Astrocyte (in vitro differentiated cells and primary cell): ENCODE results near the gene RPRM. TPM values are rescaled to one million over a fixed set of nuclear protein-coding genes. Genes with fewer than 3 reads are reported as not detected.

Source experiments
- DNase-seq: peaks from one replicate; pipeline ENCODE4 v3.0.0-alpha.2; 2010; ENCODE audit warnings: low read depth
- FAIRE-seq: peaks from 2 replicates; lab custom pipeline; 2011; peaks lifted over from hg19 to GRCh38; lab: Jason Lieb, UNC
- H2AFZ ChIP-seq: 2 replicates; pipeline ENCODE4 v1.6.0; 2012; ENCODE audit warnings: low read depth, low read length, inconsistent platforms
- H3K27ac ChIP-seq: 2 replicates; pipeline ENCODE4 v1.5.1; 2011; ENCODE audit warnings: low read depth, low read length, inconsistent platforms
- H3K27me3 ChIP-seq: 2 replicates; pipeline ENCODE4 v1.6.0; 2011; ENCODE audit warnings: low read length, inconsistent platforms; ENCODE audit not compliant: insufficient read depth
- H3K36me3 ChIP-seq: 2 replicates; pipeline ENCODE4 v1.5.1; 2011; ENCODE audit warnings: low read length, inconsistent platforms; ENCODE audit not compliant: insufficient read depth
- H3K4me1 ChIP-seq: 2 replicates; pipeline ENCODE4 v1.5.1; 2011; ENCODE audit warnings: low read length, inconsistent platforms; ENCODE audit not compliant: insufficient read depth
- H3K4me2 ChIP-seq: 2 replicates; pipeline ENCODE4 v1.6.0; 2012; ENCODE audit warnings: low read length, inconsistent platforms
- H3K4me3 ChIP-seq: 2 replicates; pipeline ENCODE4 v1.5.1; 2011; ENCODE audit warnings: low read depth, mild to moderate bottlenecking, low read length, inconsistent platforms; ENCODE audit not compliant: insufficient read depth
- H3K79me2 ChIP-seq: 2 replicates; pipeline ENCODE4 v1.6.0; 2012; ENCODE audit warnings: mild to moderate bottlenecking, low read length, inconsistent platforms; ENCODE audit not compliant: insufficient read depth
- H3K9ac ChIP-seq: 2 replicates; pipeline ENCODE4 v1.6.0; 2012; ENCODE audit warnings: mild to moderate bottlenecking, low read length, inconsistent platforms
- H3K9me3 ChIP-seq: 2 replicates; pipeline ENCODE4 v1.5.1; 2012; ENCODE audit warnings: low read depth, mild to moderate bottlenecking, low read length, inconsistent platforms; ENCODE audit not compliant: insufficient read depth
- H4K20me1 ChIP-seq: 2 replicates; pipeline ENCODE4 v1.6.0; 2012; ENCODE audit warnings: low read length, inconsistent platforms; ENCODE audit not compliant: insufficient read depth
- H3K27ac Mint-ChIP-seq: one replicate; pipeline ENCODE4 v1.8.0; 2021; ENCODE audit warnings: mild to moderate bottlenecking, mixed read lengths; ENCODE audit not compliant: unreplicated experiment
- H3K27me3 Mint-ChIP-seq: one replicate; pipeline ENCODE4 v1.8.0; 2021; ENCODE audit warnings: low read depth, mixed read lengths; ENCODE audit not compliant: unreplicated experiment
- H3K36me3 Mint-ChIP-seq: one replicate; pipeline ENCODE4 v1.8.0; 2021; ENCODE audit warnings: low read depth, mixed read lengths; ENCODE audit not compliant: unreplicated experiment
- H3K4me1 Mint-ChIP-seq: one replicate; pipeline ENCODE4 v1.8.0; 2021; ENCODE audit warnings: low read depth, mixed read lengths; ENCODE audit not compliant: unreplicated experiment
- H3K4me3 Mint-ChIP-seq: one replicate; pipeline ENCODE4 v1.8.0; 2021; ENCODE audit warnings: mild to moderate bottlenecking, moderate library complexity, mixed read lengths; ENCODE audit not compliant: unreplicated experiment
- H3K9me3 Mint-ChIP-seq: one replicate; pipeline ENCODE4 v1.8.0; 2021; ENCODE audit warnings: mild to moderate bottlenecking, mixed read lengths; ENCODE audit not compliant: unreplicated experiment
- CTCF ChIP-seq: IDR thresholded peaks from 2 replicates; pipeline ENCODE4 v1.5.1; 2011; ENCODE audit warnings: low read depth, mild to moderate bottlenecking, inconsistent platforms, low read length, moderate library complexity; ENCODE audit not compliant: insufficient read depth
- EZH2 ChIP-seq: IDR thresholded peaks from 2 replicates; pipeline ENCODE4 v1.6.1; 2012; ENCODE audit warnings: mild to moderate bottlenecking, low read length, inconsistent platforms; ENCODE audit not compliant: insufficient read depth
- total RNA-seq: library from RNA; stranded (reverse); gene quantifications from 2 replicates; pipeline ENCODE4 v1.2.1, GENCODE V29; 2021

RPRM gene
- total RNA-seq, 1 donor from 2014 or later: 0.86 TPM

- FAIRE-seq: no peak
- no peaks in the 10 kb centered on the region for H3K4me1 ChIP-seq
- H3K27ac Mint-ChIP-seq: no peak overlapping the region
Measured at GRCh38 chr2:153499439-153499838, 20.9 kb upstream of the RPRM start.

GRCh38 chr2:153497938-153498629, 19.5 kb upstream of the RPRM start:
- no peaks in the 10 kb centered on the region for H3K27me3 Mint-ChIP-seq
- no peak overlapping the region for H2AFZ ChIP-seq
- no peaks in the 10 kb centered on the region for H4K20me1 ChIP-seq
- H3K27ac ChIP-seq: no peak overlapping the region
- H3K4me1 ChIP-seq: no peaks in the 10 kb centered on the region
- no peaks in the 10 kb centered on the region for H3K27me3 ChIP-seq
- no peak overlapping the region for H3K4me3 ChIP-seq
- DNase-seq: no peak
- H3K27ac Mint-ChIP-seq: no peak overlapping the region
- no peaks in the 10 kb centered on the region for H3K79me2 ChIP-seq
- no peak overlapping the region for H3K4me2 ChIP-seq
- FAIRE-seq: no peak
- no peaks in the 10 kb centered on the region for H3K9me3 Mint-ChIP-seq
- H3K36me3 ChIP-seq: no peaks in the 10 kb centered on the region
- no peak overlapping the region for H3K4me3 Mint-ChIP-seq
- H3K4me1 Mint-ChIP-seq: no peaks in the 10 kb centered on the region
- no peaks in the 10 kb centered on the region for H3K9me3 ChIP-seq
- no peak for TF ChIP-seq CTCF
- no peak for TF ChIP-seq EZH2
- no peak overlapping the region for H3K9ac ChIP-seq
- H3K36me3 Mint-ChIP-seq: no peaks in the 10 kb centered on the region

More at GRCh38 chr2:153499439-153499838, 20.9 kb upstream of the RPRM start:
- Histone ChIP-seq H4K20me1 (no peaks in the 10 kb centered on the region), H3K9me3 (no peaks in the 10 kb centered on the region), H3K36me3 (no peaks in the 10 kb centered on the region), H3K79me2 (no peaks in the 10 kb centered on the region), H3K27me3 (no peaks in the 10 kb centered on the region), H3K4me2 (no peak overlapping the region), H3K4me3 (no peak overlapping the region), H3K9ac (no peak overlapping the region), H3K27ac (no peak overlapping the region), H2AFZ (no peak overlapping the region)
- Mint-ChIP-seq H3K9me3 (no peaks in the 10 kb centered on the region), H3K36me3 (no peaks in the 10 kb centered on the region), H3K4me3 (no peak overlapping the region), H3K27me3 (no peaks in the 10 kb centered on the region), H3K4me1 (no peaks in the 10 kb centered on the region)
- TF ChIP-seq CTCF: no peak
- no peak for TF ChIP-seq EZH2
- no peak for DNase-seq

- Mint-ChIP-seq H3K4me3 (no peak overlapping the region), H3K4me1 (no peaks in the 10 kb centered on the region), H3K27me3 (no peaks in the 10 kb centered on the region), H3K9me3 (no peaks in the 10 kb centered on the region), H3K27ac (no peak overlapping the region), H3K36me3 (no peaks in the 10 kb centered on the region)
- DNase-seq: no peak
- no peaks in the 10 kb centered on the region for H3K27me3 ChIP-seq
- FAIRE-seq: no peak
- H3K27ac ChIP-seq: no peak overlapping the region
- no peaks in the 10 kb centered on the region for H3K36me3 ChIP-seq
- no peaks in the 10 kb centered on the region for H4K20me1 ChIP-seq
- TF ChIP-seq CTCF: no peak
- no peak for TF ChIP-seq EZH2
- H3K4me3 ChIP-seq: no peak overlapping the region
- no peak overlapping the region for H2AFZ ChIP-seq
- H3K4me1 ChIP-seq: no peaks in the 10 kb centered on the region
- no peak overlapping the region for H3K9ac ChIP-seq
- H3K4me2 ChIP-seq: no peak overlapping the region
- H3K9me3 ChIP-seq: no peaks in the 10 kb centered on the region
- H3K79me2 ChIP-seq: no peaks in the 10 kb centered on the region
Measured at GRCh38 chr2:153495725-153496124, 17.2 kb upstream of the RPRM start.
